Activated naive CD8-positive, alpha-beta T cell treated with anti-CD3 and anti-CD28 coated beads for 36 hours (primary cell): ENCODE measurements around the gene SMIM15. TPM values are rescaled to one million over a fixed set of nuclear protein-coding genes. Genes with fewer than 3 reads are reported as not detected.
"Not testable (repeated sequence)": the region's sequence is repeated elsewhere in the genome, so short reads cannot be mapped to it uniquely, and the experiment has no call there.

Experiments
- DNase-seq: peaks from one replicate; pipeline ENCODE4 v3.0.0; 2021
- H3K27ac Mint-ChIP-seq: one replicate; pipeline ENCODE4 v1.8.0; 2022; ENCODE audit warnings: mild to moderate bottlenecking, moderate library complexity, mixed read lengths
- H3K27me3 Mint-ChIP-seq: one replicate; pipeline ENCODE4 v1.8.0; 2022; ENCODE audit warnings: mild to moderate bottlenecking, mixed read lengths
- H3K36me3 Mint-ChIP-seq: one replicate; pipeline ENCODE4 v1.8.0; 2021; ENCODE audit warnings: mild to moderate bottlenecking, mixed read lengths
- H3K4me1 Mint-ChIP-seq: one replicate; pipeline ENCODE4 v1.8.0; 2021; ENCODE audit warnings: mixed read lengths
- H3K4me3 Mint-ChIP-seq: one replicate; pipeline ENCODE4 v1.8.0; 2022; ENCODE audit warnings: mild to moderate bottlenecking, moderate library complexity, mixed read lengths
- H3K9me3 Mint-ChIP-seq: one replicate; pipeline ENCODE4 v1.8.0; 2022; ENCODE audit warnings: mixed read lengths
- total RNA-seq, 2 experiments: library from RNA; stranded (reverse); gene quantifications; one replicate each; pipeline ENCODE4 v1.2.3, GENCODE V29; 2021

Gene SMIM15, protein sequence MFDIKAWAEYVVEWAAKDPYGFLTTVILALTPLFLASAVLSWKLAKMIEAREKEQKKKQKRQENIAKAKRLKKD
- total RNA-seq, result 10 to 100 TPM; 92.1 to 94.8 TPM

DNA sequence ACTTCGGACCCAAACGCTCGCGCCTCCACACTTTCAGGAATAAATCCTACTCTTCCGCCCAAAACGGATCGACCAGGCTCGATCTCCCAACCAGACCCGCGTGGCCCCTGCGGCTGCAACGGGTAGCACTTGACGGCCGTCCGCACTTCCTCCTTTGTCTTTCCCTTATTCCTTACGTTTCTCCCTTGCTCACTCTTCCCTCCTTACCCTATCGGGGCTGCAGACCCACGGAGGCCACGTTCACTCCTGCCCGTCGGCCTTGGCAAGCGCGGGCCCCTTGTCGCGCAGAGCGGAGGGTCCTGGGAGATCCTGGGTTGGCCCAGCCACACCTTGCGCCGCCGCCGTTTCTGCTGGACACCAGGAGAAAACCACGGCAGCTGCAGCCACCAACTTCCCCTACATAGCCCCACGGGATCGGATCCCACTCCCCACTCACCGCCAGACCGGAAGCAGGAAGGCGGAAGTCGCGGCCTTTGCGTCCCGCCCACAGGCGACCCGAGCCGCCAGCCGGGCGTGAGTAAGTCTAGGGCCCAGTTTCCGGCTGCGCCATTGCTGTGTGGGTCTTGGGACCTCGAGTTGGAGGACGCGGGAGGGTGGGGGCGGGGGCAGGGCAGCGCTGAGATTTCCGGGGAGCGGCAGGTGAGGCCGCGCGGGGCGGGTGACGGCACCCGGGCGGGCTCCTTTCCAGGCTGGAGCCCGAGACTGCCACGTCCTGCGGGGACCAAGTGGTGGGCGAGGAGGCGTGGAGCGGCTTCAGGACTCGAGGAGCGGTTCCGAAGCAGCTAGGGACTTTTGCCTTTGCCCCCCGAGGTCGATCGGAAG lies at the start of gene SMIM15:
TSS of gene SMIM15 (minus strand) at position 459 of the 822 bp plus-strand sequence. CDS start 2,297 bp downstream, outside the sequence.
- peaks cover 26% of the 10 kb centered on the region for H3K4me1 Mint-ChIP-seq

DNA sequence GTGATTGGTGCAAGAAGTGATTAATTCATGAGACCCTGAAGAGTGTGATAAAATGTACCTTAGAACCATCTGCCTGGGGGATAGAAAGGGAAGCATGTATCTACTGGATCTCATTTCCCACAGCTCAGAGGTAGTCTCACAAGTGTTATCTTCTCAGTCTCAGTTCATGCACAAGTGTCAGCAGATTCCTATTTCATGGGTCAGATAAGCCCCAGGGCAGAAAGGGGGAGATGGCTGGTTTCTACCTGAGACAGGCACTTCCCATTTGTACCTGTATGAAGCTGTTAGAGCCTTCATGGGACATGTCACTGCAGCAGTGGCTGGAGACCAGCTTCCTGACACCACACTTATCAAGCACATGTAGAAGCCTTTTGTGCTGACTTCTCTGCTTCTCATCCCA lies 45.6 kb upstream of the SMIM15 start:
- Mint-ChIP-seq H3K4me1 (peaks cover 4% of the 10 kb centered on the region), H3K27me3 (peaks cover 42% of the 10 kb centered on the region), H3K36me3 (no peaks in the 10 kb centered on the region), H3K4me3 (no peak overlapping the region), H3K9me3 (peaks cover 19% of the 10 kb centered on the region), H3K27ac (no peak overlapping the region)
- DNase-seq, result no peak

More for the DNA sequence above, at the start of gene SMIM15:
- Mint-ChIP-seq H3K4me3 (peak within 1 kb of the TSS; percentile 98), H3K27ac (peak within 1 kb of the TSS; percentile 98), H3K9me3 (peaks cover 5% of the 10 kb centered on the region), H3K27me3 (no peaks in the 10 kb centered on the region), H3K36me3 (peaks cover 63% of the 10 kb centered on the region)
- DNase-seq, result peak; percentile 86

DNA sequence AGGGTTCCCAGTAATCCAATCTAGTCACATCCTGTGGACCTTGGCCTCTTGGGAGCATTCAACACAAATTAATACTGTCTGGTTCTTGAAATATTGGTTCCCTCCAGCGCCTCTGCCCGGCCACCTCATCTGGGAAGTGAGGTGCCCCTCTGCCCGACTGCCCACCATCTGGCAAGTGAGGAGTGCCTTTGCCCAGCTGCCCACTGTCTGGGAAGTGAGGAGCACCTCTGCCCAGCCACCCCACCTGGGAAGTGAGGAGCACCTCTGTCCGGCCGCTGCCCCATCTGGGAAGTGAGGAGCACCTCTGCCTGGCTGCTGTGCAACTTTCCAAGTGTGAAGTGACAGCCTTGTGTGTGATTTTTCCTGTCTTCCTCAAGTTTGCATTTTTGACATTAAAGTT lies 42.7 kb upstream of the SMIM15 start:
- Mint-ChIP-seq H3K4me3 (no peak overlapping the region), H3K27me3 (peaks cover 30% of the 10 kb centered on the region), H3K27ac (no peak overlapping the region), H3K36me3 (no peaks in the 10 kb centered on the region), H3K9me3 (peaks cover 19% of the 10 kb centered on the region), H3K4me1 (peaks cover 14% of the 10 kb centered on the region)
- DNase-seq, result no peak

DNA sequence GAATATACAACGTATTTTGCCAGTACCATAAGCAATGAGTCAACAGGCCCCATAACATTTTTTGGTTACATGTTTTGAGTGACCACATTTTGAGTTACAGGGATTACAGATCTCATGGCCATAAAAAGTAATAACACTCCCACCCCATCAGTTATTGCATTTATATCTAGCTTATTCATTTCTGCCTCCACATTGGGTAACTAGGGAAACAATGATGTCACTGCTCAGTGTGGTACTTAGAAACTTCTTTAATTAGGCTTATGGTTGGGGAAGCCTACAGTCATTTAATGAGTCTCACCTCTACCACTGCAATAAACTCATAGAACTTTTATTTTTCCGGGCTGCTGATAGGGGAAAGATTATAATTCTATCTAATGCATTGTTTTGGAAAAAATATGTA lies 39.9 kb upstream of the SMIM15 start:
- H3K36me3 Mint-ChIP-seq, result peaks cover 1% of the 10 kb centered on the region
- peak overlapping the region; percentile 39 for H3K27ac Mint-ChIP-seq
- peaks cover 13% of the 10 kb centered on the region for H3K4me1 Mint-ChIP-seq
- no peak overlapping the region for H3K4me3 Mint-ChIP-seq
- peaks cover 32% of the 10 kb centered on the region for H3K9me3 Mint-ChIP-seq
- peaks cover 31% of the 10 kb centered on the region for H3K27me3 Mint-ChIP-seq
- no peak for DNase-seq

DNA sequence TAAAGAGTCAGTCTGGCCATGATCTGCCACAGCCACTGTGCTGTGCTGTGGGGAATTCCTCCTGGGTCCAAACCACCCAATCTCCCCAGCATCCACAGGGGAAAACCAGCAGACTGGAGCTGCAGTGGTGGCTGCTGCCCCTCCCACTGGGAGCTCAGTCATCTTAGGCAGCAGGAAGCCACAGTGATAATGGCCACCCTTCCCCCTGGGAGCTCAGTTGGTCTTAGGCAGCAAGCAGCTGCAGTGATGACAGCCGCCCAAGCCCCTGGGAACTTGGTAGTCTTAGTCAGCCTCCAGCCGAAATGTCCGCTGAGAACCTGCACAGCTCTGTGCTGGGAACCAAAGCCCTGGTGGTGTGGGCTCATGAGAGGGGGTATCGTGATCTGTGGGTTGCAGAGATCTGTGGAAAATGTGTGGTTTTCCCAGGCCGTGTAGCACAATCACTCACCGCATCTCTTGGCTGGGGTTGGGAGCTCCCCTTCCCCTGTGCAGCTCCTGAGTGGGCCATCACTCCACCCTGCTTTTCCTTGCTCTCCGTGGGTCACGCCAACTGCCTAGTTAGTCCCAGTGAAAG lies 38.4 kb upstream of the SMIM15 start:
- no peak for DNase-seq
- H3K27me3 Mint-ChIP-seq, result peaks cover 35% of the 10 kb centered on the region
- peaks cover 13% of the 10 kb centered on the region for H3K4me1 Mint-ChIP-seq
- peaks cover 1% of the 10 kb centered on the region for H3K36me3 Mint-ChIP-seq
- H3K4me3 Mint-ChIP-seq, result no peak overlapping the region
- peaks cover 26% of the 10 kb centered on the region for H3K9me3 Mint-ChIP-seq
- H3K27ac Mint-ChIP-seq, result no peak overlapping the region

DNA sequence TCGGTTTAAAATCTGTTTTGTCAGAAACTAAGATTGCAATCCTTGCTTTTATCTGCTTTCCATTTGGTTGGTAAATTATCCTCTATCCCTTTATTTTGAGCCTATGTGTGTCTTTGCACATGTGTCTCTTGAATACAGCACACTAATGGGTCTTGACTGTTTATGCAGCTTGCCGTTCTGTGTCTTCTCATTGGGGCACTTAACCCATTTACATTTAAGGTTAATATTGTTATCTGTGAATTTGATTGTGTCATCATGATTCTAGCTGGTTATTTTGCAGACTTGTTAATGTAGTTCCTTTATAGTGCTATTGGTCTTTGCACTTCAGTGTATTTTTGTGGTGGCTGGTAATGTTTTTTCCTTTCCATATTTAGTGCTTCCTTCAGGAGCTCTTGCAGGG lies 36.3 kb upstream of the SMIM15 start:
- peaks cover 1% of the 10 kb centered on the region for H3K36me3 Mint-ChIP-seq
- no peak overlapping the region for H3K27ac Mint-ChIP-seq
- H3K4me3 Mint-ChIP-seq, result no peak overlapping the region
- peaks cover 34% of the 10 kb centered on the region for H3K27me3 Mint-ChIP-seq
- H3K4me1 Mint-ChIP-seq, result peaks cover 13% of the 10 kb centered on the region
- no peak for DNase-seq
- peaks cover 19% of the 10 kb centered on the region for H3K9me3 Mint-ChIP-seq

DNA sequence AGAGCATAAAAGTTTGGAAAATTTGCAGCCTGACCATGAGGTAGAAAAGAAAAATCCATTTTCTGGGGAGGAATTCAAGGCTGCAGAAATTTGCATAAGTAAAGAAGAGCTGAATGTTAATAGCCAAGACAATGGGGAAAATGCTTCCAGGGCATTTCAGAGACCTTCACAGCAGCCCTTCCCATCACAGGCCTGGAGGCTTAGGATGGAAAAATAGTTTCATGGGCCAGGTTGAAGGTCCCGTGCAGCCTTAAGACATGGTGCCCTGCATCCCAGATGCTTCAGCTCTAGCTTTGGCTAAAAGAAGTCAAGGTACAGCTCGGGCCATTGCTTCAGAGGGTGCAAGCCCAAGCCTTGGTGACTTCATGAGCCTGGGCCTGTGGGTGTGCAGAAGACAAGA lies 25.6 kb upstream of the SMIM15 start:
- DNase-seq, H3K9me3 Mint-ChIP-seq, H3K4me1 Mint-ChIP-seq, H3K4me3 Mint-ChIP-seq, H3K27ac Mint-ChIP-seq, H3K36me3 Mint-ChIP-seq: not testable (repeated sequence)
- H3K27me3 Mint-ChIP-seq, result peaks cover 11% of the 10 kb centered on the region

DNA sequence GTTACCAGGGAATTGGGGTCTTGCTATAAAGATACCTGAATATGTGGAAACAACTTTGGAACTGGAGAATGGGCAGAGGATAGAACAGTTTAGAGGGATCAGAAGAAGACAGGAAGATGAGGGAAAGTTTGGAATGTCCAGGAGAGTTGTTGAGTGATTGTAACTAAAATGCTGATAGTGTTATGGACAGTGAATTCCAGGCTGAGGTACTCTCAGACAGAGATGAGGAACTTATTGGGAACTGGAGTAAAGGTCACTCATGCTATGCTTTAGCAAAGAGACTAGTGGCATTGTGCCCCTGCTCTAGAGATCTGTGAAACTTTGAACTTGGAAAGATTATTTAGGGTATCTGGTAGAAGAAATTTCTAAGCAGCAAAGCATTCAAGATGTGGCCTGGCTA lies 25.1 kb upstream of the SMIM15 start:
- H3K4me3 Mint-ChIP-seq, H3K27ac Mint-ChIP-seq: not testable (repeated sequence)

DNA sequence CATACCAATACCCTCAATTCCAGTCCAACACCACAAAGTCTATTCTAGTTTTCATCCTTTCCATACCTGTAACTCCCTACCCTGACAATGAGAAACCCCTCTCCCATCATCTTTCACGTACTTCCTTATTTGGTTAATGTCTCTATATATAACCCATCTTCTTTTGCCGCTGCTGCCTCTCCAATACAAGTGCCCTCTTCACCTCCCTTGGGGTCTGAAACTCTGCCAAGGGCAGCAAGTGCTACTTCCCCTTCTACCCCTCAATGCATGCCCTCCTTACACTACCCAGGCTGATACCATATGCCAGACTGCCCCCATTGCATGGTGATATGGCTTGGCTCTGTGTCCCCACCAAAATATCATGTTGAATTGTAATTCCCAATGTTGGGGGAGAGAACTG lies 24.4 kb upstream of the SMIM15 start:
- Mint-ChIP-seq H3K27ac (no peak overlapping the region), H3K4me3 (no peak overlapping the region), H3K27me3 (peaks cover 7% of the 10 kb centered on the region), H3K36me3 (peaks cover 3% of the 10 kb centered on the region), H3K4me1 (peaks cover 2% of the 10 kb centered on the region), H3K9me3 (peaks cover 4% of the 10 kb centered on the region)
- no peak for DNase-seq

More for the DNA sequence above, 25.1 kb upstream of the SMIM15 start:
- H3K27me3 Mint-ChIP-seq, H3K4me1 Mint-ChIP-seq, DNase-seq, H3K36me3 Mint-ChIP-seq, H3K9me3 Mint-ChIP-seq: not testable (repeated sequence)

DNA sequence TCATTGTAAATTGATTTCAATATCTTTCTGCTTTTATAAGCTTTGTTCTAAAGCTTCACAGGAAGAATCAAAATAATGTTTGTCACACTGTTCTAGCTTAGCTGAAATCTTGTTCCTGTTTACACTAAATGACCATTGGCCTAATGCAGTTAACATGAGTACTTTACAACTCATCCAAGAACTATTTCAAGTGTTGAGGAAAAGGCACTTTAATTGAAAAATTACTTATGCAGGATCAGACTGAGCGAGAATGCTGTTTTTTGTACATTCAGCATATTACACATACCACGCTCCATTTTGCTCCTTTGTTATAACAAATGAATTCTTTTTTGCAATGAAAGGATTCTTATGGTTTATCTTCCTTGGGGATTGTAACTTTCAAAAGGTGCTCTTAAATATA lies 22.4 kb upstream of the SMIM15 start:
- H3K36me3 Mint-ChIP-seq, result no peaks in the 10 kb centered on the region
- peaks cover 4% of the 10 kb centered on the region for H3K9me3 Mint-ChIP-seq
- peaks cover 5% of the 10 kb centered on the region for H3K4me1 Mint-ChIP-seq
- peaks cover 4% of the 10 kb centered on the region for H3K27me3 Mint-ChIP-seq
- no peak overlapping the region for H3K4me3 Mint-ChIP-seq
- H3K27ac Mint-ChIP-seq, result no peak overlapping the region
- no peak for DNase-seq

DNA sequence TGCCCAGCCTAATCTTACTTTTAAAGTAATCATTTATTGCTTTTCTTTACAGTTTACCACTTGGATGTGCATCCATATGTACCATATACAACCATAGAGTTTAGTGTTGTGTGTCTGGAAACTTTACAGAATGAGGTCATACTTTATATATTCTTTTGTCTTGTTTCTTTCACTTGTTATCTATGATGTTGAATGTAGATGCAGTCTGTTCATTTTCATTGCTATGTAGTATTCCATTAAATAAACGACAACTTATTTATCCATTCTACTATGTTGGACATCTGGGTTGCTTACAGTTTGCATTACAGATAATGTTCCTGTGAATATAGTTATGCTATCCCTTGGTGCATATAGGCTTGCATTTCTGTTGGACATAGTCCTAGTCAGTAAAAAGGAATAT lies 21.3 kb upstream of the SMIM15 start:
- Mint-ChIP-seq H3K27ac (no peak overlapping the region), H3K4me1 (peaks cover 5% of the 10 kb centered on the region), H3K27me3 (peaks cover 4% of the 10 kb centered on the region), H3K4me3 (no peak overlapping the region), H3K36me3 (no peaks in the 10 kb centered on the region), H3K9me3 (peaks cover 4% of the 10 kb centered on the region)
- DNase-seq, result no peak

DNA sequence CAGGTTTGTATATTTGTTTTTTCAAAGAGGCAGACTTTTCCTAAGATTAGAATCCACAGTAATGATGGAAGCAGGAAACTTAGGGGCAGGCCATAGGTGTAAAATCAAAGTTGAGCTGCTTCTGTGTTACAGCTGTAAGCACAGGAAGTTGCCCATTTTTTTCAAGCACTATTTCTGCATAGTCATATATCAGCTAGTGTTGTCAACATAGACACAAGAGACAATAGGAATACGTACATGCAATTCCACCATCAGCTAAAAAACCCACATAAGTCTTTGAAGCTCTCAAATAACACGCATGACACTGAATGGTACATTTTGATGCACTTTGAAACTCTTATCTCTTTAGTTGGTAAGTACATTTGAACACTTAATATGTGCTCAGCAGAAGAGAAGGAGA lies 20.2 kb upstream of the SMIM15 start:
- Mint-ChIP-seq H3K4me3 (no peak overlapping the region), H3K36me3 (no peaks in the 10 kb centered on the region)

DNA sequence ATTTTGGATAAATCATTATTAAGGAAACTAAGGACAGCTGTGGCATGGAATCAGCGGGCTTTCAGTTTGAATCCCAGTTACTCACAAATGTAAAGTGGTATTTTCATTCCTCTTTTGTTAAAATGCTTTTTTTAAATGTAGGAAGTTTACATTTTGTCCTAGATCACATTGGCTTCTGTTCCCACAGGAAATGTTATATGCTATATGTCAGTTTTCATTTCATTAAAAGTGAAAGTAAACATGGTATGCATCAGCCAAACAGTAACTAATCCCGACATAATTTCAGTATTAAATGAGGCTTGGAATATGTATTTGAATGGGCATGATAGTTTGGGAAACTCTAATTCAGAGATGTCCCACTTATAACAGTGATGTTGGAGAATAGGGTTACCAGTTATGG lies 18.6 kb upstream of the SMIM15 start:
- no peak for DNase-seq
- Mint-ChIP-seq H3K27me3 (peaks cover 4% of the 10 kb centered on the region), H3K4me1 (peaks cover 5% of the 10 kb centered on the region), H3K27ac (no peak overlapping the region), H3K36me3 (no peaks in the 10 kb centered on the region), H3K9me3 (no peaks in the 10 kb centered on the region), H3K4me3 (no peak overlapping the region)

More for the DNA sequence above, 20.2 kb upstream of the SMIM15 start:
- peaks cover 5% of the 10 kb centered on the region for H3K4me1 Mint-ChIP-seq
- peaks cover 4% of the 10 kb centered on the region for H3K27me3 Mint-ChIP-seq
- peaks cover 4% of the 10 kb centered on the region for H3K9me3 Mint-ChIP-seq
- no peak for DNase-seq
- H3K27ac Mint-ChIP-seq, result no peak overlapping the region

DNA sequence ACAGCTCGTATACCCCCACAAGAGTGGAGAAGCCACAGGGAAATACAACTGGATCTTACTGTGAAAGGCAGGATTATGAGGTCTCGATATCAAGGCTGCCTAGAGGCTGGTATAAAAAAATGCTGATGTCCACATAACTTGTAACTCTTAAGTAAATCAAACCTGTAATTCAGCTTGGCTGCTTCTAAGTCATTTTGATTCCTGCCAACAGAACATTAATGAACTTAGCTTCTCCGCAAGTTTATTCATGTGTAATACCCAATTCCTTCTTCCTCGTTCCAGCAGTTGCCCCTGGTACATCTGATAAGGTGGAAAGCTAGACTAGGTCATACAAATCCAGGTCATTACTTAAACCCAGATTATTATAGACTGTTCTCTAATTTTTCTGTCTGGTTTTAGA lies 16.4 kb upstream of the SMIM15 start:
- peaks cover 4% of the 10 kb centered on the region for H3K27me3 Mint-ChIP-seq
- no peaks in the 10 kb centered on the region for H3K9me3 Mint-ChIP-seq
- H3K4me1 Mint-ChIP-seq, result peaks cover 5% of the 10 kb centered on the region
- no peak overlapping the region for H3K4me3 Mint-ChIP-seq
- H3K27ac Mint-ChIP-seq, result no peak overlapping the region
- no peak for DNase-seq
- no peaks in the 10 kb centered on the region for H3K36me3 Mint-ChIP-seq

DNA sequence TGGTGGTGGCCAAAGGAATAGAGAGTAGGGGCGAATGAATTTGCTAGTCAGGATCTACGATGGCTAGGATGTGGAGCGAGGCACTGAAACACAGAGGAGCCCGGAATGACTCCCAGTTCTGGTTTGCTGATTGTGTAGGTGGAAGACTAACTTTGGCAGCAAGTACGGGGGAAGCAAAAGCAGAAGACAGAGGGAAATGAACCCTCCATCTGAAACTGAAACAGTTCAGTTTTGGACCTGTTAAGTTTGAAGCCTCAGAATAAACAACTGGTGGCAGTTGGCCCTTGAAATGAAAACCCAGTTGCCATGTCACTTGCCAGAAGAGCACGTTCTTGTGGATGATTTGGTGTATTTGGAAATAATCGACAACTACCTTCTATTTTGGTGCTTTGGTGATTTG lies 15.4 kb upstream of the SMIM15 start:
- no peak for DNase-seq
- peaks cover 4% of the 10 kb centered on the region for H3K27me3 Mint-ChIP-seq
- H3K27ac Mint-ChIP-seq, result no peak overlapping the region
- H3K4me1 Mint-ChIP-seq, result peaks cover 5% of the 10 kb centered on the region
- H3K9me3 Mint-ChIP-seq, result no peaks in the 10 kb centered on the region
- H3K4me3 Mint-ChIP-seq, result no peak overlapping the region
- no peaks in the 10 kb centered on the region for H3K36me3 Mint-ChIP-seq

DNA sequence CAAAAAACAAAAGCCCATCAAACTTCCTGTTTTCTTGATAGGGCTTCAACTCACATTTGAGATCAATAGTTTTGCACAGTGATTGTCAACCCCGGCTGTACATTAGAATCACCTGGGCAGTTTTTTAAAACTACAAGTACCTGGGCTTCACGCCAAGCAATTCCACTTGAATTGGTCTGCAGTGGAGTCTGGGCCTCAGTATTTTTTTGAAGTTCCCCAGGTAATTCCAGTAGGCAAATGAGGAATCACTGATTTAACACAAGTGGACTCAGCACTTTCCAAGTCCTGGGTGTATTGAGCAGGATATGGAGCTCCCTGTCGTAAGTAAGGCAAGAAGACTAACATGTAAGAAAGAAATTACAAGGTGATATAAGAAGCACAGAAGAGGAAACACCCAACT lies 14.8 kb upstream of the SMIM15 start:
- DNase-seq, result no peak
- Mint-ChIP-seq H3K4me3 (no peak overlapping the region), H3K27me3 (peaks cover 4% of the 10 kb centered on the region), H3K9me3 (no peaks in the 10 kb centered on the region), H3K27ac (no peak overlapping the region), H3K36me3 (no peaks in the 10 kb centered on the region), H3K4me1 (peaks cover 3% of the 10 kb centered on the region)
